Nephron (organoid): ENCODE measurements around the gene HOXC11.

Source experiments
- H3K27ac Mint-ChIP-seq, 3 experiments: 2 replicates each; pipeline ENCODE4 v1.8.0; 2020; ENCODE audit warnings: mixed read lengths in 3 of 3, mild to moderate bottlenecking in 2 of 3, moderate library complexity in 1 of 3
- H3K27me3 Mint-ChIP-seq: 2 replicates; pipeline ENCODE4 v1.8.0; 2021; ENCODE audit warnings: low read depth, mild to moderate bottlenecking, moderate library complexity, mixed read lengths
- H3K36me3 Mint-ChIP-seq: 2 replicates; pipeline ENCODE4 v1.8.0; 2020; ENCODE audit warnings: low read depth, mixed read lengths
- H3K4me1 Mint-ChIP-seq: 2 replicates; pipeline ENCODE4 v1.8.0; 2020; ENCODE audit warnings: mixed read lengths
- H3K4me3 Mint-ChIP-seq, 3 experiments: 2 replicates each; pipeline ENCODE4 v1.8.0; 2020; ENCODE audit warnings: mild to moderate bottlenecking in 3 of 3, mixed read lengths in 3 of 3, moderate library complexity in 2 of 3
- H3K9me3 Mint-ChIP-seq: 2 replicates; pipeline ENCODE4 v1.8.0; 2020; ENCODE audit warnings: mixed read lengths
- CTCF ChIP-seq, 3 experiments: fragments of 200-600 bp; sonication (generic); IDR thresholded peaks; one replicate each; pipeline ENCODE4 v1.5.0; 2021; ENCODE audit warnings: antibody characterized with exemption in 3 of 3; ENCODE audit not compliant: unreplicated experiment in 3 of 3

The HOXC11 gene

DNA sequence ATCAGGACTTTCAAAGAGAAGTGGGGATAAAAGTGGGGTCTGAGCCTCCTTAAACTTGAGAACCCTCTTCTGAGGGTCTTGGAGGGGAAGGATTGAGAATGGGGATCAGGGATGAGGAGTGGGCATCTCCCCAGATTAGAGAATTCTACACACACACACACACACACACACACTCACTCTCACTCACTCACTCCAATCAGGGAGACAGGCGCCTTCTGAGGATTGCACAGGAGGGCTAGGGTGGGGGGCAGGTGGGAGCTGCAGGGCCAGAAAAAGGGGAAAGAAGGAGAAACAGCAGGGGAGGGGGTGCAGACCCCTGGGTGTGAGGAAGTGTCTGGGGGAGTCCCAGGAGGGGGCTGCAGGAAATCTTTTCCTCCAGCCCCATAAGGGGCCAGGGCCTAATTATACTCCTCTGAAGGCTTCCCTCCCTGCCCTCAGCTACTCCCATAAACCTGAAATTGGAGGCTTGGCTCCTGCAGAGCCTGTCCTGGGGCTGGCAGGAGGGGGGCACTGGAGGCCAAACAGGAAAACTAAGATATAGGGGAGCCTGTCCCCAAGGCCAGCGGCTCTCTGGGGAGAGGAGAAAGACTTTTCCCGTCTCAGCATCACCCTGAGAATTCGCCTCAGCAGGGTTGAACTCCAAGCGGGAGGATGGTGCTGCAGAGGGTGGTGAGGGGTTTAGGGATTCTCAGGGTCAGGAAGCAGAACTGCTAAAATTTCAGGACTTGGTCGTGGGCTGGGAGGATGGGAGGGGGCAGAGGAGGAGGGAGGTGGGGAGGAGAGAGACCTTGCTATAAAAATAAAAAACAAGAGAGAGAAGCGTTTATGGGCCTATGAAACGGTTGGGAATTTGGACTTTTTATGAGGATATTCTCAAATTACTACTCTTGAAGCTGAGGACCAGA lies 28.6 kb downstream of the HOXC11 start:
- H3K27ac Mint-ChIP-seq: peak overlapping the region; percentile 95 to 100 (median 100)
- no peaks in the 10 kb centered on the region for H3K9me3 Mint-ChIP-seq
- peak overlapping the region; percentile 95 to 99 (median 96) for H3K4me3 Mint-ChIP-seq
- TF ChIP-seq CTCF (IDR thresholded peaks at IDR 0.05; ENCODE audit: unreplicated experiment in 3 of 3): no peak
- peaks cover 72% of the 10 kb centered on the region for H3K4me1 Mint-ChIP-seq
- peaks cover 28% of the 10 kb centered on the region for H3K36me3 Mint-ChIP-seq
- peaks cover 49% of the 10 kb centered on the region for H3K27me3 Mint-ChIP-seq

- Mint-ChIP-seq H3K4me1 (peaks cover 75% of the 10 kb centered on the region), H3K27me3 (peaks cover 46% of the 10 kb centered on the region), H3K27ac (peak overlapping the region; percentile 95 to 100 (median 100)), H3K4me3 (peak overlapping the region; percentile 95 to 99 (median 96)), H3K36me3 (peaks cover 28% of the 10 kb centered on the region), H3K9me3 (no peaks in the 10 kb centered on the region)
- TF ChIP-seq CTCF (IDR thresholded peaks at IDR 0.05; ENCODE audit: unreplicated experiment in 3 of 3): no peak
Measured at GRCh38 chr12:54002278-54002914, 29.5 kb downstream of the HOXC11 start.

GRCh38 chr12:54002915-54003389 lies 30.0 kb downstream of the HOXC11 start:
- Mint-ChIP-seq H3K27ac (peak overlapping the region; percentile 95 to 100 (median 100)), H3K36me3 (peaks cover 28% of the 10 kb centered on the region), H3K4me1 (peaks cover 74% of the 10 kb centered on the region), H3K9me3 (no peaks in the 10 kb centered on the region), H3K4me3 (peak overlapping the region; percentile 95 to 99 (median 96)), H3K27me3 (peaks cover 41% of the 10 kb centered on the region)
- no peak for TF ChIP-seq CTCF (IDR thresholded peaks at IDR 0.05; ENCODE audit: unreplicated experiment in 3 of 3)

- no peaks in the 10 kb centered on the region for H3K9me3 Mint-ChIP-seq
- no peak for TF ChIP-seq CTCF (IDR thresholded peaks at IDR 0.05; ENCODE audit: unreplicated experiment in 3 of 3)
- peak overlapping the region; percentile 95 to 100 (median 100) for H3K27ac Mint-ChIP-seq
- peak overlapping the region; percentile 95 to 99 (median 96) for H3K4me3 Mint-ChIP-seq
- peaks cover 40% of the 10 kb centered on the region for H3K27me3 Mint-ChIP-seq
- peaks cover 28% of the 10 kb centered on the region for H3K36me3 Mint-ChIP-seq
- peaks cover 70% of the 10 kb centered on the region for H3K4me1 Mint-ChIP-seq
Measured at GRCh38 chr12:54003625-54004024, 30.7 kb downstream of the HOXC11 start.

GRCh38 chr12:54004063-54004840 lies 31.3 kb downstream of the HOXC11 start:
- Mint-ChIP-seq H3K27ac (peak overlapping the region; percentile 95 to 100 (median 100)), H3K4me1 (peaks cover 69% of the 10 kb centered on the region), H3K27me3 (peaks cover 44% of the 10 kb centered on the region), H3K36me3 (peaks cover 28% of the 10 kb centered on the region), H3K4me3 (peak overlapping the region; percentile 95 to 99 (median 96)), H3K9me3 (no peaks in the 10 kb centered on the region)
- TF ChIP-seq CTCF (IDR thresholded peaks at IDR 0.05; ENCODE audit: unreplicated experiment in 3 of 3): no peak
